ENCODE measurements around the gene SLC6A12. TPM values are rescaled to one million over a fixed set of nuclear protein-coding genes. Genes with fewer than 3 reads are reported as not detected.

The SLC6A12 gene
- total and polyA plus RNA-seq, 9 of the 15 experiments (the other 6 are each of a cell fraction or from before 2014, with no cell fraction given): not detected

DNA sequence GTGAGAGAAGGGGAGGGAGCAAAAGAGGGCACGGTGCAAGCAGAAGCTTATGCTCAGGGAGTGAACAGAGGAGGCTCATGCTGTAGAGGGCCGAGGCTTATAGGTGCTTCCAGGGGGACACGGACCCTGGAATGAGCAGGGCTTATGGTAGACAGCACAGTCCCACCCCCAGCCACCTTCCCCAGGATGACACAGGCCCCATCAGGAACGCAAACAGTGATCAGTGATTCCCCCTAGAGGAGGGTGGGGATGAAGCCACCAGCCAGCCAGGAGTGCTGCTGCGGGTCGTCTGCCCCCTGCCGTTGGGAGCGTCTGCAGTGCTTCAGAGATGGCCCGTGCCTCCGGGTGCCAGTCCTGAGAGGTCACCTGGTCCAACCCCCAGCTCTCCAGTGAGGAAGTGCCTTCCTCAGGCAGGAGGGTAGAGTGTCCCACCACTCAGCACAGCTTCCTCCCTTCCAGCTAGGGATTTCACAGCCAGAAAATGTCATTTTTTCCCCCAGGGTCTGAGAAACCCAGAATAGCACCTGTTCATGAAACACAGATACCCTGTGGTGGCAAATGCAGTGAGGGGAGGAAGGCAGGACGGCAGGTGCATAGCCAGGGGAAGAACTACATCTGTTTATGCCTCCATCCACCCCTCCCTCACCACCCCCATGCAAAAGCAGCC is 60.7 kb downstream of the SLC6A12 start (continued):
- TF ChIP-seq, protein P1, sequence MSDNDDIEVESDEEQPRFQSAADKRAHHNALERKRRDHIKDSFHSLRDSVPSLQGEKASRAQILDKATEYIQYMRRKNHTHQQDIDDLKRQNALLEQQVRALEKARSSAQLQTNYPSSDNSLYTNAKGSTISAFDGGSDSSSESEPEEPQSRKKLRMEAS (CRISPR knock-in tag; IDR thresholded peaks at IDR 0.05): peak; percentile 37; the same call in 1 of the 2 replicates
- TF ChIP-seq, protein P2, sequence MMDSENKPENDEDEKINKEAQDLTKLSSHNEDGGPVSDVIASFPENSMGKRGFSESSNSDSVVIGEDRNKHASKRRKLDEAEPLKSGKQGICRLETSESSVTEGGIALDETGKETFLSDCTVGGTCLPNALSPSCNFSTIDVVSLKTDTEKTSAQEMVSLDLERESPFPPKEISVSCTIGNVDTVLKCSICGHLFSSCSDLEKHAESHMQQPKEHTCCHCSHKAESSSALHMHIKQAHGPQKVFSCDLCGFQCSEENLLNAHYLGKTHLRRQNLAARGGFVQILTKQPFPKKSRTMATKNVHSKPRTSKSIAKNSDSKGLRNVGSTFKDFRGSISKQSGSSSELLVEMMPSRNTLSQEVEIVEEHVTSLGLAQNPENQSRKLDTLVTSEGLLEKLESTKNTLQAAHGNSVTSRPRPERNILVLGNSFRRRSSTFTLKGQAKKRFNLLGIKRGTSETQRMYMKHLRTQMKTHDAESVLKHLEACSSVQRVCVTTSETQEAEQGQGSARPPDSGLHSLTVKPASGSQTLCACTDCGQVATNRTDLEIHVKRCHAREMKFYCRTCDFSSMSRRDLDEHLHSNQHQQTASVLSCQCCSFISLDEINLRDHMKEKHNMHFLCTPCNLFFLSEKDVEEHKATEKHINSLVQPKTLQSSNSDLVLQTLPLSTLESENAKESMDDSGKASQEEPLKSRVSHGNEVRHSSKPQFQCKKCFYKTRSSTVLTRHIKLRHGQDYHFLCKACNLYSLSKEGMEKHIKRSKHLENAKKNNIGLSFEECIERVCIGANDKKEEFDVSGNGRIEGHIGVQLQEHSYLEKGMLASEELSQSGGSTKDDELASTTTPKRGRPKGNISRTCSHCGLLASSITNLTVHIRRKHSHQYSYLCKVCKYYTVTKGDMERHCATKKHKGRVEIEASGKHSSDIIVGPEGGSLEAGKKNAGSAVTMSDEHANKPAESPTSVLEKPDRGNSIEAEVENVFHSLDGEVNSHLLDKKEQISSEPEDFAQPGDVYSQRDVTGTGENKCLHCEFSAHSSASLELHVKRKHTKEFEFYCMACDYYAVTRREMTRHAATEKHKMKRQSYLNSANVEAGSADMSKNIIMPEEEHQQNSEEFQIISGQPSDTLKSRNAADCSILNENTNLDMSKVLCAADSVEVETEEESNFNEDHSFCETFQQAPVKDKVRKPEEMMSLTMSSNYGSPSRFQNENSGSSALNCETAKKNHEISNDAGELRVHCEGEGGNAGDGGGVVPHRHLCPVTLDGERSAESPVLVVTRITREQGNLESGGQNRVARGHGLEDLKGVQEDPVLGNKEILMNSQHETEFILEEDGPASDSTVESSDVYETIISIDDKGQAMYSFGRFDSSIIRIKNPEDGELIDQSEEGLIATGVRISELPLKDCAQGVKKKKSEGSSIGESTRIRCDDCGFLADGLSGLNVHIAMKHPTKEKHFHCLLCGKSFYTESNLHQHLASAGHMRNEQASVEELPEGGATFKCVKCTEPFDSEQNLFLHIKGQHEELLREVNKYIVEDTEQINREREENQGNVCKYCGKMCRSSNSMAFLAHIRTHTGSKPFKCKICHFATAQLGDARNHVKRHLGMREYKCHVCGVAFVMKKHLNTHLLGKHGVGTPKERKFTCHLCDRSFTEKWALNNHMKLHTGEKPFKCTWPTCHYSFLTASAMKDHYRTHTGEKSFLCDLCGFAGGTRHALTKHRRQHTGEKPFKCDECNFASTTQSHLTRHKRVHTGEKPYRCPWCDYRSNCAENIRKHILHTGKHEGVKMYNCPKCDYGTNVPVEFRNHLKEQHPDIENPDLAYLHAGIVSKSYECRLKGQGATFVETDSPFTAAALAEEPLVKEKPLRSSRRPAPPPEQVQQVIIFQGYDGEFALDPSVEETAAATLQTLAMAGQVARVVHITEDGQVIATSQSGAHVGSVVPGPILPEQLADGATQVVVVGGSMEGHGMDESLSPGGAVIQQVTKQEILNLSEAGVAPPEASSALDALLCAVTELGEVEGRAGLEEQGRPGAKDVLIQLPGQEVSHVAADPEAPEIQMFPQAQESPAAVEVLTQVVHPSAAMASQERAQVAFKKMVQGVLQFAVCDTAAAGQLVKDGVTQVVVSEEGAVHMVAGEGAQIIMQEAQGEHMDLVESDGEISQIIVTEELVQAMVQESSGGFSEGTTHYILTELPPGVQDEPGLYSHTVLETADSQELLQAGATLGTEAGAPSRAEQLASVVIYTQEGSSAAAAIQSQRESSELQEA (IDR thresholded peaks at IDR 0.05; ENCODE audit: low read depth): no peak
- TF ChIP-seq, protein P3, sequence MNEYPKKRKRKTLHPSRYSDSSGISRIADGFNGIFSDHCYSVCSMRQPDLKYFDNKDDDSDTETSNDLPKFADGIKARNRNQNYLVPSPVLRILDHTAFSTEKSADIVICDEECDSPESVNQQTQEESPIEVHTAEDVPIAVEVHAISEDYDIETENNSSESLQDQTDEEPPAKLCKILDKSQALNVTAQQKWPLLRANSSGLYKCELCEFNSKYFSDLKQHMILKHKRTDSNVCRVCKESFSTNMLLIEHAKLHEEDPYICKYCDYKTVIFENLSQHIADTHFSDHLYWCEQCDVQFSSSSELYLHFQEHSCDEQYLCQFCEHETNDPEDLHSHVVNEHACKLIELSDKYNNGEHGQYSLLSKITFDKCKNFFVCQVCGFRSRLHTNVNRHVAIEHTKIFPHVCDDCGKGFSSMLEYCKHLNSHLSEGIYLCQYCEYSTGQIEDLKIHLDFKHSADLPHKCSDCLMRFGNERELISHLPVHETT (CRISPR knock-in tag; conservative IDR thresholded peaks at IDR 0.05 in 1 of 2, IDR thresholded peaks at IDR 0.05 in 1 of 2): no peak
- TF ChIP-seq, protein P4, sequence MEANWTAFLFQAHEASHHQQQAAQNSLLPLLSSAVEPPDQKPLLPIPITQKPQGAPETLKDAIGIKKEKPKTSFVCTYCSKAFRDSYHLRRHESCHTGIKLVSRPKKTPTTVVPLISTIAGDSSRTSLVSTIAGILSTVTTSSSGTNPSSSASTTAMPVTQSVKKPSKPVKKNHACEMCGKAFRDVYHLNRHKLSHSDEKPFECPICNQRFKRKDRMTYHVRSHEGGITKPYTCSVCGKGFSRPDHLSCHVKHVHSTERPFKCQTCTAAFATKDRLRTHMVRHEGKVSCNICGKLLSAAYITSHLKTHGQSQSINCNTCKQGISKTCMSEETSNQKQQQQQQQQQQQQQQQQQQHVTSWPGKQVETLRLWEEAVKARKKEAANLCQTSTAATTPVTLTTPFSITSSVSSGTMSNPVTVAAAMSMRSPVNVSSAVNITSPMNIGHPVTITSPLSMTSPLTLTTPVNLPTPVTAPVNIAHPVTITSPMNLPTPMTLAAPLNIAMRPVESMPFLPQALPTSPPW (CRISPR knock-in tag; IDR thresholded peaks at IDR 0.05): peak; percentile 44; the same call in 1 of the 2 replicates
- TF ChIP-seq IRF2 (CRISPR knock-in tag; IDR thresholded peaks at IDR 0.05) (no peak), ZNF77 (CRISPR knock-in tag; IDR thresholded peaks at IDR 0.05) (no peak)
